GM12878 (cell line): ENCODE data around the gene CFAP92. TPM values are rescaled to one million over a fixed set of nuclear protein-coding genes. Genes with fewer than 3 reads are reported as not detected.

Experiments used
- ATF7 ChIP-seq: fragments of 450-650 bp; IDR thresholded peaks from 2 replicates; pipeline ENCODE4 v1.6.1; 2016; ENCODE audit warnings: low read depth, mild to moderate bottlenecking
- E2F8 ChIP-seq: fragments of 450-650 bp; IDR thresholded peaks from 2 replicates; pipeline ENCODE4 v1.6.1; 2018; ENCODE audit warnings: mild to moderate bottlenecking, low read depth, moderate library complexity; ENCODE audit not compliant: partially characterized antibody
- HDGF ChIP-seq: fragments of 450-650 bp; IDR thresholded peaks from 2 replicates; pipeline ENCODE4 v1.6.1; 2016; ENCODE audit warnings: antibody characterized with exemption
- MEF2B ChIP-seq: fragments of 450-650 bp; IDR thresholded peaks from 2 replicates; pipeline ENCODE4 v1.6.1; 2018; ENCODE audit warnings: mild to moderate bottlenecking, moderate library complexity; ENCODE audit not compliant: partially characterized antibody, poor library complexity, severe bottlenecking
- NR2C1 ChIP-seq: fragments of 450-650 bp; IDR thresholded peaks from 2 replicates; pipeline ENCODE4 v1.6.1; 2017; ENCODE audit warnings: antibody characterized with exemption, mild to moderate bottlenecking, moderate library complexity
- SREBF1 ChIP-seq: IDR thresholded peaks from 2 replicates; pipeline ENCODE4 v1.6.1; 2012; ENCODE audit warnings: mild to moderate bottlenecking, low read length
- TARDBP ChIP-seq: IDR thresholded peaks from 2 replicates; pipeline ENCODE4 v1.6.1; 2016; ENCODE audit warnings: borderline replicate concordance
- WRNIP1 ChIP-seq: IDR thresholded peaks from 2 replicates; pipeline ENCODE4 v1.6.1; 2011; ENCODE audit warnings: low read depth, low read length, improper control_type of control experiment, borderline replicate concordance
- YY1 ChIP-seq: IDR thresholded peaks from 2 replicates; pipeline ENCODE4 v1.6.1; 2011; ENCODE audit warnings: low read depth, mild to moderate bottlenecking, low read length
- ZSCAN29 ChIP-seq: fragments of 450-650 bp; IDR thresholded peaks from 2 replicates; pipeline ENCODE4 v1.6.1; 2017; ENCODE audit warnings: mild to moderate bottlenecking, moderate library complexity
- polyA plus RNA-seq, 11 experiments: library from polyadenylated mRNA; depleted of rRNA in 4 of 11; unstranded in 6 of 11; stranded (reverse) in 5 of 11; fragments of >200 nt; fragmentation: Nextera tagmentation in 4 of 11; fragmentation: Illumina TruSeq in 1 of 11; extraction: Ambion mirVana in 4 of 11; extraction: Trizol in 1 of 11; gene quantifications; 1 replicate in 1 of 11; 2 replicates in 10 of 11; pipeline versions ENCODE4 v1.2.1 to v1.2.3, GENCODE V29; 2011 to 2016; ENCODE audit warnings: inconsistent platforms in 2 of 11, missing spikeins in 2 of 11, low read depth in 1 of 11
- total RNA-seq, 4 experiments: library from RNA; depleted of rRNA in 3 of 4; stranded (reverse); fragments of >200 nt in 3 of 4; fragmentation: Illumina TruSeq in 1 of 4; extraction: Trizol in 1 of 4; gene quantifications; 2 replicates each; pipeline versions ENCODE4 v1.2.1 to v1.2.3, GENCODE V29; 2013 to 2021
- TF ChIP-seq, protein P1 (sequence below): fragments of 450-650 bp; IDR thresholded peaks from 2 replicates; pipeline ENCODE4 v1.6.1; 2017; ENCODE audit warnings: mild to moderate bottlenecking, moderate library complexity
- TF ChIP-seq, protein P2 (sequence below): fragments of 450-650 bp; formaldehyde crosslinking; IDR thresholded peaks from 2 replicates; pipeline ENCODE4 v1.5.0; 2022; ENCODE audit warnings: mild to moderate bottlenecking, missing genetic modification characterization

CFAP92 gene
- total and polyA plus RNA-seq, 10 of the 15 experiments (the other 5 are each of a cell fraction or from before 2014, with no cell fraction given), result 0.05 to 0.52 (median 0.14) TPM; not detected in 7

DNA sequence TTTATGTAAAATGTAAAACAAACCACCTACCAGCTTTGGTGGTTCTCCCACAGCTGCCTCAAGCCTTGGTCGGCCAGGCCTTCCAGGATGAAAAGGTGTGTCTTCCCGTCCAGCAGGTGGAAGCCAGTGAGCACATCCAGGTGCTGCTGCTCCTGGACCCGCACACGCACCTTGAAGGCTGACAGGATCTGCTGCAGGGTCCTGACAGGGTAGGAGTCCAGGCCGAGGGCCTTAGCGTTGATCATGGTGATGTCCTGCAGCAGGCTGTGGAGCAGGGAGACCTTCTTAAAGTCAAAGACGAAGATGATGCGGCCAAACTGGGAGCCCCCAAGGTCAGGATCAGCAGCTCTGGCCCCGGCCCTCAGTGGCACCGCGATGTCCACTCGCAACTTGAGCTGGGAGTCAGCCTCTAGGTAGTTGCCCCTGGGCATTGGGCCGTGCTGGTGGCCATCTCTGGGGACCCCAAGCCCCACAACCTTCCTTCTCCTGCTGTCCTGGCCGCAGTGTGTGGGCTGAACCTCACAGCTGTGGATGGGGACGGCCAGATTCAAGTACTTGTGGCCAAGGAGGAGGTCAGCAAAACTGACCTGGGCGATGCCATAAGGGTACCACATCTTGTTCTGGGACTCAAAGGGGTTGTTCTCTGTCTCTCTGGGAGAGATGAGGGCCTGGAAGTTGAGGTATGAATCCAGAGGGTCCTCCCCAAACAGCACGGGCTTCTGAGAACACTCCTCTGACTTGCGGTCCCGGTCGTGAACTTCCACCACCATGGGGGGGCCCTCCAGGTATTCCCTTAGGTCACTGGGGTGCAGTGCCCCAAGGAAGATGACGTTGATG, 48.6 kb downstream of the CFAP92 start (continued):
- TF ChIP-seq, protein P1, sequence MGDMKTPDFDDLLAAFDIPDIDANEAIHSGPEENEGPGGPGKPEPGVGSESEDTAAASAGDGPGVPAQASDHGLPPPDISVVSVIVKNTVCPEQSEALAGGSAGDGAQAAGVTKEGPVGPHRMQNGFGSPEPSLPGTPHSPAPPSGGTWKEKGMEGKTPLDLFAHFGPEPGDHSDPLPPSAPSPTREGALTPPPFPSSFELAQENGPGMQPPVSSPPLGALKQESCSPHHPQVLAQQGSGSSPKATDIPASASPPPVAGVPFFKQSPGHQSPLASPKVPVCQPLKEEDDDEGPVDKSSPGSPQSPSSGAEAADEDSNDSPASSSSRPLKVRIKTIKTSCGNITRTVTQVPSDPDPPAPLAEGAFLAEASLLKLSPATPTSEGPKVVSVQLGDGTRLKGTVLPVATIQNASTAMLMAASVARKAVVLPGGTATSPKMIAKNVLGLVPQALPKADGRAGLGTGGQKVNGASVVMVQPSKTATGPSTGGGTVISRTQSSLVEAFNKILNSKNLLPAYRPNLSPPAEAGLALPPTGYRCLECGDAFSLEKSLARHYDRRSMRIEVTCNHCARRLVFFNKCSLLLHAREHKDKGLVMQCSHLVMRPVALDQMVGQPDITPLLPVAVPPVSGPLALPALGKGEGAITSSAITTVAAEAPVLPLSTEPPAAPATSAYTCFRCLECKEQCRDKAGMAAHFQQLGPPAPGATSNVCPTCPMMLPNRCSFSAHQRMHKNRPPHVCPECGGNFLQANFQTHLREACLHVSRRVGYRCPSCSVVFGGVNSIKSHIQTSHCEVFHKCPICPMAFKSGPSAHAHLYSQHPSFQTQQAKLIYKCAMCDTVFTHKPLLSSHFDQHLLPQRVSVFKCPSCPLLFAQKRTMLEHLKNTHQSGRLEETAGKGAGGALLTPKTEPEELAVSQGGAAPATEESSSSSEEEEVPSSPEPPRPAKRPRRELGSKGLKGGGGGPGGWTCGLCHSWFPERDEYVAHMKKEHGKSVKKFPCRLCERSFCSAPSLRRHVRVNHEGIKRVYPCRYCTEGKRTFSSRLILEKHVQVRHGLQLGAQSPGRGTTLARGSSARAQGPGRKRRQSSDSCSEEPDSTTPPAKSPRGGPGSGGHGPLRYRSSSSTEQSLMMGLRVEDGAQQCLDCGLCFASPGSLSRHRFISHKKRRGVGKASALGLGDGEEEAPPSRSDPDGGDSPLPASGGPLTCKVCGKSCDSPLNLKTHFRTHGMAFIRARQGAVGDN, result no peak
- no peak for TF ChIP-seq HDGF
- TF ChIP-seq NR2C1, result no peak
- TF ChIP-seq E2F8, result no peak
- TF ChIP-seq ZSCAN29, result no peak
- TF ChIP-seq, protein P2, sequence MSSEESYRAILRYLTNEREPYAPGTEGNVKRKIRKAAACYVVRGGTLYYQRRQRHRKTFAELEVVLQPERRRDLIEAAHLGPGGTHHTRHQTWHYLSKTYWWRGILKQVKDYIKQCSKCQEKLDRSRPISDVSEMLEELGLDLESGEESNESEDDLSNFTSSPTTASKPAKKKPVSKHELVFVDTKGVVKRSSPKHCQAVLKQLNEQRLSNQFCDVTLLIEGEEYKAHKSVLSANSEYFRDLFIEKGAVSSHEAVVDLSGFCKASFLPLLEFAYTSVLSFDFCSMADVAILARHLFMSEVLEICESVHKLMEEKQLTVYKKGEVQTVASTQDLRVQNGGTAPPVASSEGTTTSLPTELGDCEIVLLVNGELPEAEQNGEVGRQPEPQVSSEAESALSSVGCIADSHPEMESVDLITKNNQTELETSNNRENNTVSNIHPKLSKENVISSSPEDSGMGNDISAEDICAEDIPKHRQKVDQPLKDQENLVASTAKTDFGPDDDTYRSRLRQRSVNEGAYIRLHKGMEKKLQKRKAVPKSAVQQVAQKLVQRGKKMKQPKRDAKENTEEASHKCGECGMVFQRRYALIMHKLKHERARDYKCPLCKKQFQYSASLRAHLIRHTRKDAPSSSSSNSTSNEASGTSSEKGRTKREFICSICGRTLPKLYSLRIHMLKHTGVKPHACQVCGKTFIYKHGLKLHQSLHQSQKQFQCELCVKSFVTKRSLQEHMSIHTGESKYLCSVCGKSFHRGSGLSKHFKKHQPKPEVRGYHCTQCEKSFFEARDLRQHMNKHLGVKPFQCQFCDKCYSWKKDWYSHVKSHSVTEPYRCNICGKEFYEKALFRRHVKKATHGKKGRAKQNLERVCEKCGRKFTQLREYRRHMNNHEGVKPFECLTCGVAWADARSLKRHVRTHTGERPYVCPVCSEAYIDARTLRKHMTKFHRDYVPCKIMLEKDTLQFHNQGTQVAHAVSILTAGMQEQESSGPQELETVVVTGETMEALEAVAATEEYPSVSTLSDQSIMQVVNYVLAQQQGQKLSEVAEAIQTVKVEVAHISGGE (CRISPR knock-in tag), result no peak
- TF ChIP-seq YY1, result no peak
- TF ChIP-seq MEF2B, result no peak
- no peak for TF ChIP-seq ATF7
- TF ChIP-seq WRNIP1, result no peak
- no peak for TF ChIP-seq SREBF1
- TF ChIP-seq TARDBP, result no peak
